K562 (cell line): ENCODE data around the gene TMEM126B. TPM values are rescaled to one million over a fixed set of nuclear protein-coding genes. Genes with fewer than 3 reads are reported as not detected.

ENCODE experiments used
- ATF1 ChIP-seq, 2 experiments: fragments of 450-650 bp in 1 of 2; IDR thresholded peaks; 2 replicates each; pipeline ENCODE4 v1.6.1; 2016; ENCODE audit warnings: missing compliant biosample characterization in 1 of 2, missing genetic modification characterization in 1 of 2
- BCL6 ChIP-seq: fragments of 250-450 bp; sonication (Bioruptor Pico); IDR thresholded peaks from 2 replicates; pipeline ENCODE4 v1.4.0; 2020
- FOSL1 ChIP-seq: fragments of 200-800 bp; sonication (Bioruptor generic); conservative IDR thresholded peaks from 2 replicates; pipeline ENCODE4 v1.6.1; 2016; ENCODE audit warnings: missing genetic modification characterization, missing compliant biosample characterization
- HIVEP1 ChIP-seq: fragments of 250-450 bp; sonication (Bioruptor Pico); IDR thresholded peaks from 2 replicates; pipeline ENCODE4 v1.4.0; 2020; ENCODE audit warnings: mild to moderate bottlenecking
- IRF9 ChIP-seq: fragments of 450-650 bp; IDR thresholded peaks from 2 replicates; pipeline ENCODE4 v1.6.1; 2016; ENCODE audit warnings: missing biosample characterization, missing genetic modification characterization
- JUND ChIP-seq, 2 experiments: IDR thresholded peaks; 2 replicates in 1 of 2; 3 replicates in 1 of 2; pipeline ENCODE4 v1.6.1; 2011; ENCODE audit warnings: borderline replicate concordance in 2 of 2, low read depth in 2 of 2, low read length in 2 of 2, improper control_type of control experiment in 1 of 2, missing biosample characterization in 1 of 2, missing genetic modification characterization in 1 of 2, missing genetic modification reagents in 1 of 2
- KDM5B ChIP-seq: fragments of 200-600 bp; sonication (generic); IDR thresholded peaks from 2 replicates; pipeline ENCODE4 v1.6.1; 2012; ENCODE audit warnings: low read depth, mild to moderate bottlenecking, moderate library complexity, low read length, control low read depth, inconsistent platforms; ENCODE audit not compliant: insufficient replicate concordance
- KLF16 ChIP-seq: IDR thresholded peaks from 2 replicates; pipeline ENCODE4 v1.6.1; 2016; ENCODE audit warnings: antibody characterized with exemption
- MXI1 ChIP-seq: IDR thresholded peaks from 2 replicates; pipeline ENCODE4 v1.6.1; 2011; ENCODE audit warnings: low read depth, mild to moderate bottlenecking, improper control_type of control experiment, low read length
- NCOA2 ChIP-seq, 2 experiments: fragments of 450-650 bp; IDR thresholded peaks; 2 replicates each; pipeline ENCODE4 v1.6.1; 2018; ENCODE audit warnings: mild to moderate bottlenecking in 2 of 2, moderate library complexity in 1 of 2; ENCODE audit not compliant: partially characterized antibody in 2 of 2
- NFIC ChIP-seq: fragments of 450-650 bp; IDR thresholded peaks from 2 replicates; pipeline ENCODE4 v1.6.1; 2017; ENCODE audit warnings: mild to moderate bottlenecking, inconsistent platforms
- NFIX ChIP-seq: fragments of 250-450 bp; sonication (Bioruptor Pico); IDR thresholded peaks from 2 replicates; pipeline ENCODE4 v1.4.0; 2020; ENCODE audit warnings: low read depth, mild to moderate bottlenecking, moderate library complexity
- PHF20 ChIP-seq: fragments of 450-650 bp; IDR thresholded peaks from 2 replicates; pipeline ENCODE4 v1.6.1; 2018; ENCODE audit not compliant: partially characterized antibody
- PRMT5 ChIP-seq: sonication (generic); formaldehyde crosslinking; IDR thresholded peaks from 2 replicates; pipeline ENCODE4 v1.5.0; 2020; ENCODE audit warnings: missing genetic modification reagents
- SMARCA5 ChIP-seq: fragments of 450-650 bp; IDR thresholded peaks from 2 replicates; pipeline ENCODE4 v1.6.1; 2016
- TFAM ChIP-seq: fragments of 250-450 bp; sonication (Bioruptor Pico); conservative IDR thresholded peaks from 2 replicates; pipeline ENCODE4 v1.5.0; 2021; ENCODE audit warnings: mild to moderate bottlenecking, moderate library complexity
- YY1 ChIP-seq, 3 experiments: IDR thresholded peaks; 2 replicates each; pipeline ENCODE4 v1.6.1; 2011; ENCODE audit warnings: low read length in 2 of 3, mild to moderate bottlenecking in 2 of 3, moderate library complexity in 2 of 3, borderline replicate concordance in 1 of 3, control low read depth in 1 of 3, low read depth in 1 of 3; ENCODE audit not compliant: insufficient read depth in 3 of 3, insufficient replicate concordance in 2 of 3, control insufficient read depth in 1 of 3, insufficient read length in 1 of 3; ENCODE audit errors: extremely low read depth in 1 of 3
- ZNF134 ChIP-seq: fragments of 250-450 bp; sonication (Bioruptor Pico); conservative IDR thresholded peaks from 2 replicates; pipeline ENCODE4 v1.4.0; 2020
- ZNF143 ChIP-seq: sonication (generic); formaldehyde crosslinking; IDR thresholded peaks from 2 replicates; pipeline ENCODE4 v1.9.0; 2022; ENCODE audit warnings: mild to moderate bottlenecking, missing genetic modification reagents
- ZNF239 ChIP-seq: fragments of 250-450 bp; sonication (Bioruptor Pico); IDR thresholded peaks from 2 replicates; pipeline ENCODE4 v1.4.0; 2020; ENCODE audit warnings: mild to moderate bottlenecking
- ZNF395 ChIP-seq: fragments of 200-800 bp; sonication (Bioruptor generic); IDR thresholded peaks from 2 replicates; pipeline ENCODE4 v1.6.1; 2017; ENCODE audit warnings: missing genetic modification characterization, missing compliant biosample characterization
- ZNF507 ChIP-seq: conservative IDR thresholded peaks from 2 replicates; pipeline ENCODE4 v1.6.1; 2017; ENCODE audit warnings: missing genetic modification characterization, missing compliant biosample characterization
- polyA plus RNA-seq, 8 experiments: library from polyadenylated mRNA; depleted of rRNA in 4 of 8; stranded (reverse) in 5 of 8; unstranded in 3 of 8; fragments of >200 nt; fragmentation: Nextera tagmentation in 2 of 8; fragmentation: Illumina TruSeq in 1 of 8; extraction: Ambion mirVana in 2 of 8; extraction: Trizol in 1 of 8; gene quantifications; 2 replicates each; pipeline versions ENCODE4 v1.2.1 to v1.2.3, GENCODE V29; 2011 to 2014; ENCODE audit warnings: inconsistent platforms in 1 of 8, missing spikeins in 1 of 8
- total RNA-seq, 7 experiments: library from RNA; depleted of rRNA in 6 of 7; stranded (reverse); fragments of >200 nt in 6 of 7; fragmentation: Illumina TruSeq in 2 of 7; extraction: Trizol in 2 of 7; gene quantifications; 2 replicates each; pipeline versions ENCODE4 v1.2.1 to v1.2.3, GENCODE V29; 2011 to 2021; ENCODE audit warnings: low replicate concordance in 1 of 7
- TF ChIP-seq, protein P1 (sequence below): fragments of 200-800 bp; sonication (Bioruptor generic); IDR thresholded peaks from 2 replicates; pipeline ENCODE4 v1.6.1; 2017; ENCODE audit warnings: missing genetic modification characterization, missing compliant biosample characterization
- TF ChIP-seq, protein P2 (sequence below): fragments of 250-450 bp; sonication (Bioruptor Pico); IDR thresholded peaks from 2 replicates; pipeline ENCODE4 v1.5.0; 2021

Gene TMEM126B
- total and polyA plus RNA-seq, 9 of the 15 experiments (the other 6 are each of a cell fraction or from before 2014, with no cell fraction given), result 85.5 to 226 (median 164) TPM

DNA sequence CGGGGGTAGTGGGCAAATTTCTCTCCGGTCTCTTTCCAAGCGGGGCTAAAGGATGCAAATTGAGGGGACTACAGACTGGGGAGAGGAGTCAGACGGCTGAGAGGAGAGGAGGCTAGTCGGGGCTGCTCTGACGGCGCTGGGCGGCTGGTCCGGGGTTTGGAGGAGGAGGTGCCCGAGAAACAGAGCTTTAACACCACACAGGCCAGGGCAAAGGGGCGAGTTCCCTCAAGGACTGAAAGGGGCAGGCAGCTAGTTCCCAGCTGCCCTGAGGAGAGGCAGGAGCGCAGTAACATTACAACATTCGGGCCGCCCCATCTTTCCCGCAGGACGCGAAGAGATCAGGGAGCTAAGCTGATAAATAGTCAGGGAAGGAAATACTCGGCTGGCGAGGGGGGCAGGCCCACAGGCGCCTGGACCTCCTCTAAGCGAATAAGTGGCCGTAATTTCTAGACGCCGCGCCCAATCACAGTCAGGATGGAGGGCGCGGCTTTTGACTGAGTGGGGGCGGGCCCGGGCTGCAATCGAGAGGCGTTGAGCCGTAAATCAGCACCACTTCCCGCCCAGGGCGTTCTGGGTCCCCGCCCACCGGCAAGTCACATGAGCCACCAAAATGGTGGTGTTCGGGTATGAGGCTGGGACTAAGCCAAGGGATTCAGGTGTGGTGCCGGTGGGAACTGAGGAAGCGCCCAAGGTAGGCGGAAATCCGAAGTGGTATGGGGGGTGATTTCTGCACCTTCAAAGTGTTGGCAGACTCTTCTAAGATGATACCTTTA, at the start of gene TMEM126B (continued):
- TF ChIP-seq PRMT5 (no peak), ZNF507 (no peak), KLF16 (no peak), BCL6 (CRISPR knock-in tag) (no peak), SMARCA5 (no peak), ZNF134 (no peak), IRF9 (tag) (no peak), ATF1 (CRISPR knock-in tag; IDR thresholded peaks at IDR 0.05) (no peak), ATF1 (tag; IDR thresholded peaks at IDR 0.05) (peak; percentile 58; the same call in 1 of the 2 replicates), TFAM (CRISPR knock-in tag) (no peak), JUND (IDR thresholded peaks at IDR 0.05; ENCODE audit: borderline replicate concordance, low read depth, low read length) (no peak; the same call in 1 of the 2 replicates), JUND (tag; IDR thresholded peaks at IDR 0.05; ENCODE audit: borderline replicate concordance, low read depth, low read length) (0 out of 3 replicates have a peak, but pooled peaks have one; percentile 16), MXI1 (no peak), NFIX (CRISPR knock-in tag) (no peak), HIVEP1 (CRISPR knock-in tag) (no peak), NCOA2 (IDR thresholded peaks at IDR 0.05; ENCODE audit: partially characterized antibody in 2 of 2) (no peak), PHF20 (peak; percentile 87), NFIC (peak; percentile 76), KDM5B (peak; percentile 89), ZNF239 (no peak), ZNF395 (CRISPR knock-in tag) (peak; percentile 29; the same call in 1 of the 2 replicates), ZNF143 (CRISPR knock-in tag) (peak; percentile 84), FOSL1 (tag) (no peak), YY1 (IDR thresholded peaks at IDR 0.05; ENCODE audit: borderline replicate concordance in 1 of 3, control insufficient read depth in 1 of 3, extremely low read depth in 1 of 3, insufficient read depth in 3 of 3, insufficient read length in 1 of 3, insufficient replicate concordance in 2 of 3, low read depth in 1 of 3, low read length in 2 of 3) (peak; percentile 50 to 96 (median 94))
- TF ChIP-seq, protein P1, sequence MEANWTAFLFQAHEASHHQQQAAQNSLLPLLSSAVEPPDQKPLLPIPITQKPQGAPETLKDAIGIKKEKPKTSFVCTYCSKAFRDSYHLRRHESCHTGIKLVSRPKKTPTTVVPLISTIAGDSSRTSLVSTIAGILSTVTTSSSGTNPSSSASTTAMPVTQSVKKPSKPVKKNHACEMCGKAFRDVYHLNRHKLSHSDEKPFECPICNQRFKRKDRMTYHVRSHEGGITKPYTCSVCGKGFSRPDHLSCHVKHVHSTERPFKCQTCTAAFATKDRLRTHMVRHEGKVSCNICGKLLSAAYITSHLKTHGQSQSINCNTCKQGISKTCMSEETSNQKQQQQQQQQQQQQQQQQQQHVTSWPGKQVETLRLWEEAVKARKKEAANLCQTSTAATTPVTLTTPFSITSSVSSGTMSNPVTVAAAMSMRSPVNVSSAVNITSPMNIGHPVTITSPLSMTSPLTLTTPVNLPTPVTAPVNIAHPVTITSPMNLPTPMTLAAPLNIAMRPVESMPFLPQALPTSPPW (CRISPR knock-in tag), result peak; percentile 89
- TF ChIP-seq, protein P2, sequence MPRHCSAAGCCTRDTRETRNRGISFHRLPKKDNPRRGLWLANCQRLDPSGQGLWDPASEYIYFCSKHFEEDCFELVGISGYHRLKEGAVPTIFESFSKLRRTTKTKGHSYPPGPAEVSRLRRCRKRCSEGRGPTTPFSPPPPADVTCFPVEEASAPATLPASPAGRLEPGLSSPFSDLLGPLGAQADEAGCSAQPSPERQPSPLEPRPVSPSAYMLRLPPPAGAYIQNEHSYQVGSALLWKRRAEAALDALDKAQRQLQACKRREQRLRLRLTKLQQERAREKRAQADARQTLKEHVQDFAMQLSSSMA (CRISPR knock-in tag), result no peak
